Chondrocyte (in vitro differentiated cells): ENCODE measurements around the gene MDN1. TPM values are rescaled to one million over a fixed set of nuclear protein-coding genes. Genes with fewer than 3 reads are reported as not detected.

Experiments
- DNase-seq: peaks from one replicate; pipeline ENCODE4 v3.0.0; 2021; ENCODE audit warnings: mixed read lengths, low spot score
- H3K27ac Mint-ChIP-seq: one replicate; pipeline ENCODE4 v1.8.0; 2021; ENCODE audit warnings: mild to moderate bottlenecking, moderate library complexity, mixed read lengths; ENCODE audit not compliant: unreplicated experiment
- H3K27me3 Mint-ChIP-seq: 2 replicates; pipeline ENCODE4 v1.8.0; 2021; ENCODE audit warnings: low read depth, mixed read lengths
- H3K36me3 Mint-ChIP-seq: 2 replicates; pipeline ENCODE4 v1.8.0; 2021; ENCODE audit warnings: low read depth, mixed read lengths
- H3K4me1 Mint-ChIP-seq: 2 replicates; pipeline ENCODE4 v1.8.0; 2021; ENCODE audit warnings: low read depth, mild to moderate bottlenecking, mixed read lengths
- H3K4me3 Mint-ChIP-seq: one replicate; pipeline ENCODE4 v1.8.0; 2021; ENCODE audit warnings: mild to moderate bottlenecking, moderate library complexity, mixed read lengths; ENCODE audit not compliant: unreplicated experiment
- H3K9me3 Mint-ChIP-seq: 2 replicates; pipeline ENCODE4 v1.8.0; 2021; ENCODE audit warnings: low read depth, mixed read lengths
- total RNA-seq: library from RNA; stranded (reverse); gene quantifications from 3 replicates; pipeline ENCODE4 v1.2.1, GENCODE V29; 2021
- TF ChIP-seq, protein P1 (sequence below): fragments of 200-600 bp; sonication (generic); IDR thresholded peaks from 2 replicates; pipeline ENCODE4 v1.5.0; 2021; ENCODE audit warnings: antibody characterized with exemption, mild to moderate bottlenecking, moderate library complexity

Gene MDN1
- total RNA-seq, 1 donor from 2014 or later, result 35.8 TPM

- TF ChIP-seq, protein P1, sequence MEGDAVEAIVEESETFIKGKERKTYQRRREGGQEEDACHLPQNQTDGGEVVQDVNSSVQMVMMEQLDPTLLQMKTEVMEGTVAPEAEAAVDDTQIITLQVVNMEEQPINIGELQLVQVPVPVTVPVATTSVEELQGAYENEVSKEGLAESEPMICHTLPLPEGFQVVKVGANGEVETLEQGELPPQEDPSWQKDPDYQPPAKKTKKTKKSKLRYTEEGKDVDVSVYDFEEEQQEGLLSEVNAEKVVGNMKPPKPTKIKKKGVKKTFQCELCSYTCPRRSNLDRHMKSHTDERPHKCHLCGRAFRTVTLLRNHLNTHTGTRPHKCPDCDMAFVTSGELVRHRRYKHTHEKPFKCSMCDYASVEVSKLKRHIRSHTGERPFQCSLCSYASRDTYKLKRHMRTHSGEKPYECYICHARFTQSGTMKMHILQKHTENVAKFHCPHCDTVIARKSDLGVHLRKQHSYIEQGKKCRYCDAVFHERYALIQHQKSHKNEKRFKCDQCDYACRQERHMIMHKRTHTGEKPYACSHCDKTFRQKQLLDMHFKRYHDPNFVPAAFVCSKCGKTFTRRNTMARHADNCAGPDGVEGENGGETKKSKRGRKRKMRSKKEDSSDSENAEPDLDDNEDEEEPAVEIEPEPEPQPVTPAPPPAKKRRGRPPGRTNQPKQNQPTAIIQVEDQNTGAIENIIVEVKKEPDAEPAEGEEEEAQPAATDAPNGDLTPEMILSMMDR, result no peak
- Mint-ChIP-seq H3K27ac (no peak overlapping the region), H3K27me3 (no peaks in the 10 kb centered on the region), H3K4me3 (no peak overlapping the region), H3K36me3 (peaks cover 4% of the 10 kb centered on the region), H3K4me1 (peaks cover 5% of the 10 kb centered on the region), H3K9me3 (peaks cover 2% of the 10 kb centered on the region)
- no peak for DNase-seq
Observed at GRCh38 chr6:89596056-89596455, 223.5 kb downstream of the MDN1 start.

Other genes starting within 250 kb of the MDN1 start
- 27.5 to 33.1 TPM (median 29.5 TPM) in 3 replicates for gene LYRM2, start 181.0 kb downstream of the MDN1 start, total RNA-seq
- 14.0 to 22.9 TPM (median 14.3 TPM) in 3 replicates for gene CASP8AP2, start 10.1 kb upstream of the MDN1 start, total RNA-seq
- gene GJA10, start 74.7 kb upstream of the MDN1 start, total RNA-seq, result not detected in 3 replicates